ENCODE results near the gene VSTM4.

DNA sequence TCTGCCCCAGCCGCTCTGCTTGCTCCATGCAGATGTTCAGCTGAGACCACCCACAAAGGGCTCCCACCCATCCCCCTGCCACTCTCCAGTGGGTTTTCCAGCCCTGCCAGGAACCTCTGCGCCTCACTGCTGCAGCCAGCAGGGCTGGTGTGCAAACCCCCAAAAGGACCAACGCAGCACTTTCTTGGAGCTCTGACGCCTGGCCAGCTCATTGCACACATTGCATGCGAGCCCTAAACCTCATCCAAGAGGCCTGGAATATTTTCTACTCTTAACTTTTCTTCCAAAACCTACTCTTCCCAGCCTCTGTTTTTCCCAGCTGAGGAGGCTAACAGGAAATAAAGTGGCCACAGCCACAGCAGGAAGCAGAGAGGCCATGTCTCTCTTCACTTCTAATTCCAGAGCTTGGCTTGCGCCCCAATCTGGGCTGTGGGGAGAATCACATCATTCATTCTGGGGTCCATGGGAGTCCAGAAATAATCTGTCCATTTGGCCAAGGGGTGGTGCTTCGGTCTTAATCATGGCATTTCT is 23.1 kb upstream of the VSTM4 start:
- TF ChIP-seq EZH2 (IDR thresholded peaks at IDR 0.05; ENCODE audit: insufficient read depth, poor library complexity, severe bottlenecking) (no peak), EZH2phosphoT487 (IDR thresholded peaks at IDR 0.05; ENCODE audit: insufficient read depth, low read depth) (no peak)
